Osteocyte (in vitro differentiated cells): Measurements from ENCODE around the gene GTF2A1L. TPM values are rescaled to one million over a fixed set of nuclear protein-coding genes. Genes with fewer than 3 reads are reported as not detected.
A peak's percentile ranks its signal among the peaks of the same experiment; 100 is the strongest.

Experiments
- DNase-seq: peaks from one replicate; pipeline ENCODE4 v3.0.0; 2021; ENCODE audit warnings: mixed read lengths; ENCODE audit not compliant: unreplicated experiment; ENCODE audit errors: extremely low spot score
- H3K27ac Mint-ChIP-seq: one replicate; pipeline ENCODE4 v1.8.0; 2021; ENCODE audit warnings: mild to moderate bottlenecking, mixed read lengths; ENCODE audit not compliant: unreplicated experiment
- H3K27me3 Mint-ChIP-seq: one replicate; pipeline ENCODE4 v1.8.0; 2021; ENCODE audit warnings: mixed read lengths; ENCODE audit not compliant: unreplicated experiment
- H3K36me3 Mint-ChIP-seq: one replicate; pipeline ENCODE4 v1.8.0; 2021; ENCODE audit warnings: mixed read lengths; ENCODE audit not compliant: unreplicated experiment
- H3K4me1 Mint-ChIP-seq: one replicate; pipeline ENCODE4 v1.8.0; 2021; ENCODE audit warnings: mixed read lengths; ENCODE audit not compliant: unreplicated experiment
- H3K4me3 Mint-ChIP-seq: one replicate; pipeline ENCODE4 v1.8.0; 2021; ENCODE audit warnings: mild to moderate bottlenecking, moderate library complexity, mixed read lengths; ENCODE audit not compliant: unreplicated experiment
- H3K9me3 Mint-ChIP-seq: one replicate; pipeline ENCODE4 v1.8.0; 2021; ENCODE audit warnings: mixed read lengths; ENCODE audit not compliant: unreplicated experiment
- CTCF ChIP-seq: fragments of 200-600 bp; sonication (generic); IDR thresholded peaks from 2 replicates; pipeline ENCODE4 v1.5.0; 2021; ENCODE audit warnings: antibody characterized with exemption, mild to moderate bottlenecking, moderate library complexity
- total RNA-seq: library from RNA; stranded (reverse); gene quantifications from 2 replicates; pipeline ENCODE4 v1.2.1, GENCODE V29; 2021

GTF2A1L gene
- total RNA-seq, 1 donor from 2014 or later = not detected

DNA sequence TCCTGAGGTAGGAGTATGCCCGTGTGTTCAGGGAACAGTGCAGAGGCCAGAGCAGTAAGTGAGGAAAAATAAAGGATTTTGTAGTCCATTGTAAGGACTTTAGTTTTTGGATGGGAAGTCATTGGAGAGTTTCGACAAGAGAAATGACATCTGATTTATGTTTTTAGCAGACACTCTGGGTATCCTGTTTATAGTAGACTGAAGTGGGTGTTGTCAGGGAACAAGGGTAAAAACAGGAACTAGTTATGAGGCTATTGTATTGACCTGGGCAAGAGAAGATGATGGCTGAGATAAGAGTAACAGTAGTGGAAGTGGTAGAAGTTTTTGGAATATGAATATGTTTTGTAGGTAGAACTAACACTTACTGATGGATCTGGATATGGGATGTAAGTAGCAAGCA lies 59.8 kb downstream of the GTF2A1L start:
- Mint-ChIP-seq H3K27ac (no peak overlapping the region), H3K27me3 (no peaks in the 10 kb centered on the region), H3K9me3 (peaks cover 4% of the 10 kb centered on the region), H3K36me3 (peaks cover 2% of the 10 kb centered on the region), H3K4me1 (no peaks in the 10 kb centered on the region), H3K4me3 (no peak overlapping the region)
- TF ChIP-seq CTCF = no peak
- DNase-seq = no peak

- no peaks in the 10 kb centered on the region for H3K4me1 Mint-ChIP-seq
- no peaks in the 10 kb centered on the region for H3K36me3 Mint-ChIP-seq
- no peak for TF ChIP-seq CTCF
- H3K27me3 Mint-ChIP-seq = peaks cover 4% of the 10 kb centered on the region
- H3K9me3 Mint-ChIP-seq = no peaks in the 10 kb centered on the region
- DNase-seq = no peak
- H3K27ac Mint-ChIP-seq = no peak overlapping the region
- no peak overlapping the region for H3K4me3 Mint-ChIP-seq
Measured at GRCh38 chr2:48685126-48685525, 67.5 kb downstream of the GTF2A1L start.

GRCh38 chr2:48691935-48692691 lies 74.5 kb downstream of the GTF2A1L start:
- peak overlapping the region; percentile 40 for H3K27ac Mint-ChIP-seq
- H3K36me3 Mint-ChIP-seq = no peaks in the 10 kb centered on the region
- no peaks in the 10 kb centered on the region for H3K9me3 Mint-ChIP-seq
- no peak overlapping the region for H3K4me3 Mint-ChIP-seq
- no peak for TF ChIP-seq CTCF
- peaks cover 33% of the 10 kb centered on the region for H3K4me1 Mint-ChIP-seq
- no peaks in the 10 kb centered on the region for H3K27me3 Mint-ChIP-seq
- DNase-seq = no peak

DNA sequence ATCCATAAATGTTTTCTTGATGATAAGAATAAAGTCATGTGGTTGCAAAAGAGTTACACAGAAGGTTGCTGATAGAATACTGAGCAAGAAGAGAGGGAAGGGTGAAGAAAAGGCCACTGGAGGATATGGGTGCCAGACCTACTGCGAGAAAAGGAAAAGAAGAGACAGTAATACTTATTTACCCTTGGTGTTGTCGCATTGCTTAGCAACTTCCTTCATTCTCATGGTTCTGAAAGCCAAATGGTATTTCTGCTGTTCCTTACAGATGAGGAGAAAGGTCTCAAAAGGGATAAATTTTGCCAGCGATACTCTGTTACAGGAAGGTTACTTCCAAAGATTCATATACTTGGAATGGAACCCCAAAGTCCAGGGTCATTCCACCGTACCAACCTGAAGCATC lies 75.4 kb downstream of the GTF2A1L start:
- Mint-ChIP-seq H3K27me3 (no peaks in the 10 kb centered on the region), H3K36me3 (no peaks in the 10 kb centered on the region), H3K4me1 (peaks cover 33% of the 10 kb centered on the region), H3K4me3 (no peak overlapping the region), H3K9me3 (no peaks in the 10 kb centered on the region), H3K27ac (no peak overlapping the region)
- TF ChIP-seq CTCF = no peak
- DNase-seq = no peak

- TF ChIP-seq CTCF = no peak
- no peaks in the 10 kb centered on the region for H3K27me3 Mint-ChIP-seq
Measured at GRCh38 chr2:48693645-48694044, 76.0 kb downstream of the GTF2A1L start.

More at GRCh38 chr2:48693645-48694044, 76.0 kb downstream of the GTF2A1L start:
- Mint-ChIP-seq H3K9me3 (no peaks in the 10 kb centered on the region), H3K4me1 (peaks cover 33% of the 10 kb centered on the region), H3K27ac (no peak overlapping the region), H3K4me3 (no peak overlapping the region), H3K36me3 (no peaks in the 10 kb centered on the region)
- no peak for DNase-seq
